ENCODE data around the gene C2orf92.

C2orf92 gene

GRCh38 chr2:97695744-97696143 lies 26.2 kb downstream of the C2orf92 start:
- H3K36me3 ChIP-seq (ENCODE audit: insufficient read depth, low read length), result no peaks in the 10 kb centered on the region
- no peak for DNase-seq (ENCODE audit: low read depth, low spot score)
- no peaks in the 10 kb centered on the region for H3K9me3 ChIP-seq (ENCODE audit: low read depth, low read length)
- no peak overlapping the region for H3K9ac ChIP-seq (ENCODE audit: insufficient read length)
- no peak overlapping the region for H3K4me3 ChIP-seq
- no peak overlapping the region for H3K27ac ChIP-seq
- TF ChIP-seq EZH2 (IDR thresholded peaks at IDR 0.05) (no peak), POLR2AphosphoS5 (IDR thresholded peaks at IDR 0.05; ENCODE audit: borderline replicate concordance, low read depth, low read length) (no peak), FOXP2 (optimal IDR thresholded peaks at IDR 0.05; ENCODE audit: control extremely low read depth, extremely low read length, insufficient read depth) (no peak)

GRCh38 chr2:97697252-97698235 lies 28.0 kb downstream of the C2orf92 start:
- TF ChIP-seq EZH2 (IDR thresholded peaks at IDR 0.05) (no peak), POLR2AphosphoS5 (IDR thresholded peaks at IDR 0.05; ENCODE audit: borderline replicate concordance, low read depth, low read length) (no peak), FOXP2 (optimal IDR thresholded peaks at IDR 0.05; ENCODE audit: control extremely low read depth, extremely low read length, insufficient read depth) (no peak)
- Histone ChIP-seq H3K36me3 (ENCODE audit: insufficient read depth, low read length) (no peaks in the 10 kb centered on the region), H3K4me3 (peak overlapping the region; percentile 51), H3K9ac (ENCODE audit: insufficient read length) (no peak overlapping the region), H3K9me3 (ENCODE audit: low read depth, low read length) (no peaks in the 10 kb centered on the region), H3K27ac (no peak overlapping the region)
- peak; percentile 52 for DNase-seq (ENCODE audit: low read depth, low spot score)

GRCh38 chr2:97698530-97698929 lies 29.0 kb downstream of the C2orf92 start:
- H3K4me3 ChIP-seq, result no peak overlapping the region
- H3K36me3 ChIP-seq (ENCODE audit: insufficient read depth, low read length), result no peaks in the 10 kb centered on the region
- no peaks in the 10 kb centered on the region for H3K9me3 ChIP-seq (ENCODE audit: low read depth, low read length)
- TF ChIP-seq POLR2AphosphoS5 (IDR thresholded peaks at IDR 0.05; ENCODE audit: borderline replicate concordance, low read depth, low read length), result no peak
- TF ChIP-seq EZH2 (IDR thresholded peaks at IDR 0.05), result no peak
- TF ChIP-seq FOXP2 (optimal IDR thresholded peaks at IDR 0.05; ENCODE audit: control extremely low read depth, extremely low read length, insufficient read depth), result no peak
- H3K27ac ChIP-seq, result no peak overlapping the region
- no peak for DNase-seq (ENCODE audit: low read depth, low spot score)
- H3K9ac ChIP-seq (ENCODE audit: insufficient read length), result no peak overlapping the region

- H3K9me3 ChIP-seq (ENCODE audit: low read depth, low read length), result no peaks in the 10 kb centered on the region
- no peak overlapping the region for H3K9ac ChIP-seq (ENCODE audit: insufficient read length)
- H3K27ac ChIP-seq, result no peak overlapping the region
- DNase-seq (ENCODE audit: low read depth, low spot score), result no peak
- TF ChIP-seq FOXP2 (optimal IDR thresholded peaks at IDR 0.05; ENCODE audit: control extremely low read depth, extremely low read length, insufficient read depth) (no peak), EZH2 (IDR thresholded peaks at IDR 0.05) (no peak), POLR2AphosphoS5 (IDR thresholded peaks at IDR 0.05; ENCODE audit: borderline replicate concordance, low read depth, low read length) (no peak)
- no peaks in the 10 kb centered on the region for H3K36me3 ChIP-seq (ENCODE audit: insufficient read depth, low read length)
- H3K4me3 ChIP-seq, result no peak overlapping the region
Measured at GRCh38 chr2:97699765-97700444, 30.4 kb downstream of the C2orf92 start.

- DNase-seq (ENCODE audit: low read depth, low spot score), result no peak
- TF ChIP-seq EZH2 (IDR thresholded peaks at IDR 0.05) (no peak), POLR2AphosphoS5 (IDR thresholded peaks at IDR 0.05; ENCODE audit: borderline replicate concordance, low read depth, low read length) (no peak), FOXP2 (optimal IDR thresholded peaks at IDR 0.05; ENCODE audit: control extremely low read depth, extremely low read length, insufficient read depth) (no peak)
- H3K27ac ChIP-seq, result no peak overlapping the region
- no peaks in the 10 kb centered on the region for H3K36me3 ChIP-seq (ENCODE audit: insufficient read depth, low read length)
- H3K9ac ChIP-seq (ENCODE audit: insufficient read length), result no peak overlapping the region
- no peaks in the 10 kb centered on the region for H3K9me3 ChIP-seq (ENCODE audit: low read depth, low read length)
- H3K4me3 ChIP-seq, result no peak overlapping the region
Measured at GRCh38 chr2:97701186-97701585, 31.7 kb downstream of the C2orf92 start.

GRCh38 chr2:97701851-97702465 lies 32.4 kb downstream of the C2orf92 start:
- TF ChIP-seq EZH2 (IDR thresholded peaks at IDR 0.05), result no peak
- no peak for TF ChIP-seq POLR2AphosphoS5 (IDR thresholded peaks at IDR 0.05; ENCODE audit: borderline replicate concordance, low read depth, low read length)
- no peak for TF ChIP-seq FOXP2 (optimal IDR thresholded peaks at IDR 0.05; ENCODE audit: control extremely low read depth, extremely low read length, insufficient read depth)
- Histone ChIP-seq H3K9me3 (ENCODE audit: low read depth, low read length) (no peaks in the 10 kb centered on the region), H3K4me3 (no peak overlapping the region), H3K9ac (ENCODE audit: insufficient read length) (no peak overlapping the region), H3K27ac (no peak overlapping the region), H3K36me3 (ENCODE audit: insufficient read depth, low read length) (no peaks in the 10 kb centered on the region)
- no peak for DNase-seq (ENCODE audit: low read depth, low spot score)

- no peak overlapping the region for H3K9ac ChIP-seq (ENCODE audit: insufficient read length)
- H3K36me3 ChIP-seq (ENCODE audit: insufficient read depth, low read length), result no peaks in the 10 kb centered on the region
- no peaks in the 10 kb centered on the region for H3K9me3 ChIP-seq (ENCODE audit: low read depth, low read length)
- no peak for TF ChIP-seq POLR2AphosphoS5 (IDR thresholded peaks at IDR 0.05; ENCODE audit: borderline replicate concordance, low read depth, low read length)
- TF ChIP-seq FOXP2 (optimal IDR thresholded peaks at IDR 0.05; ENCODE audit: control extremely low read depth, extremely low read length, insufficient read depth), result no peak
- no peak for TF ChIP-seq EZH2 (IDR thresholded peaks at IDR 0.05)
- H3K4me3 ChIP-seq, result no peak overlapping the region
- H3K27ac ChIP-seq, result no peak overlapping the region
- no peak for DNase-seq (ENCODE audit: low read depth, low spot score)
Measured at GRCh38 chr2:97702731-97703470, 33.4 kb downstream of the C2orf92 start.

All from SK-N-MC (cell line).